Mesenchymal stem cell (in vitro differentiated cells and primary cell): ENCODE results near the gene GNG7.
"Not testable (repeated sequence)": the region's sequence is repeated elsewhere in the genome, so short reads cannot be mapped to it uniquely, and the experiment has no call there.

ENCODE experiments used
- DNase-seq: peaks from one replicate; pipeline ENCODE4 v3.0.0-alpha.2; 2013
- H2AFZ ChIP-seq: one replicate; pipeline ENCODE4 v1.6.1; 2013; ENCODE audit warnings: low read depth, mild to moderate bottlenecking, control low read depth, inconsistent platforms, low read length, moderate library complexity
- H2AK5ac ChIP-seq: 2 replicates; pipeline ENCODE4 v1.6.1; 2013; ENCODE audit warnings: low read length, moderate library complexity, mild to moderate bottlenecking, inconsistent platforms; ENCODE audit not compliant: severe bottlenecking
- H2BK120ac ChIP-seq: one replicate; pipeline ENCODE4 v1.6.1; 2013; ENCODE audit warnings: low read depth, mild to moderate bottlenecking, inconsistent platforms, low read length, moderate library complexity
- H2BK12ac ChIP-seq, 2 experiments: one replicate each; pipeline ENCODE4 v1.6.1; 2013; ENCODE audit warnings: inconsistent platforms in 2 of 2, low read length in 2 of 2, mild to moderate bottlenecking in 2 of 2, moderate library complexity in 2 of 2, control low read depth in 1 of 2
- H2BK15ac ChIP-seq: one replicate; pipeline ENCODE4 v1.6.1; 2013; ENCODE audit warnings: mild to moderate bottlenecking, low read depth, inconsistent platforms; ENCODE audit not compliant: poor library complexity, severe bottlenecking
- H2BK5ac ChIP-seq: 2 replicates; pipeline ENCODE4 v1.6.1; 2013; ENCODE audit warnings: low read depth, mild to moderate bottlenecking, low read length, control low read depth, inconsistent platforms; ENCODE audit not compliant: poor library complexity, severe bottlenecking
- H3K14ac ChIP-seq, 2 experiments: one replicate each; pipeline ENCODE4 v1.6.1; 2013; ENCODE audit warnings: inconsistent platforms in 2 of 2, low read length in 2 of 2, control low read depth in 1 of 2, mild to moderate bottlenecking in 1 of 2, moderate library complexity in 1 of 2
- H3K18ac ChIP-seq, 2 experiments: one replicate each; pipeline ENCODE4 v1.6.1; 2013; ENCODE audit warnings: inconsistent platforms in 2 of 2, low read length in 2 of 2, control low read depth in 1 of 2, low read depth in 1 of 2, mild to moderate bottlenecking in 1 of 2
- H3K23ac ChIP-seq, 2 experiments: one replicate each; pipeline ENCODE4 v1.6.1; 2013; ENCODE audit warnings: inconsistent platforms in 2 of 2, low read length in 2 of 2, mild to moderate bottlenecking in 2 of 2, moderate library complexity in 2 of 2, control low read depth in 1 of 2
- H3K27ac ChIP-seq: 2 replicates; pipeline ENCODE4 v1.5.1; 2013; ENCODE audit warnings: mild to moderate bottlenecking, moderate library complexity, low read length, control low read depth, inconsistent platforms; ENCODE audit not compliant: poor library complexity, severe bottlenecking
- H3K27me3 ChIP-seq, 2 experiments: 2 replicates each; pipeline versions ENCODE4 v1.6.1 to v1.7.0; 2013; ENCODE audit warnings: low read length in 2 of 2, mild to moderate bottlenecking in 2 of 2, moderate library complexity in 2 of 2, control low read depth in 1 of 2, inconsistent platforms in 1 of 2; ENCODE audit not compliant: control insufficient read depth in 1 of 2, insufficient read depth in 1 of 2
- H3K36me3 ChIP-seq, 2 experiments: 2 replicates each; pipeline versions ENCODE4 v1.6.1 to v1.7.0; 2013; ENCODE audit warnings: low read length in 2 of 2, control low read depth in 1 of 2, inconsistent platforms in 1 of 2, low read depth in 1 of 2, mild to moderate bottlenecking in 1 of 2; ENCODE audit not compliant: insufficient read depth in 2 of 2, control insufficient read depth in 1 of 2
- H3K4ac ChIP-seq, 2 experiments: one replicate each; pipeline ENCODE4 v1.6.1; 2013; ENCODE audit warnings: inconsistent platforms in 2 of 2, low read length in 2 of 2, mild to moderate bottlenecking in 2 of 2, moderate library complexity in 2 of 2, control low read depth in 1 of 2, low read depth in 1 of 2
- H3K4me1 ChIP-seq: 2 replicates; pipeline ENCODE4 v1.6.1; 2013; ENCODE audit warnings: low read depth, low read length, control low read depth; ENCODE audit not compliant: control insufficient read depth, insufficient read depth
- H3K4me2 ChIP-seq: 2 replicates; pipeline ENCODE4 v1.6.1; 2013; ENCODE audit warnings: low read length, mild to moderate bottlenecking, inconsistent platforms; ENCODE audit not compliant: poor library complexity, severe bottlenecking
- H3K4me3 ChIP-seq, 2 experiments: 2 replicates each; pipeline versions ENCODE4 v1.5.1 to v1.7.0; 2013; ENCODE audit warnings: low read length in 2 of 2, mild to moderate bottlenecking in 2 of 2, control low read depth in 1 of 2, low read depth in 1 of 2; ENCODE audit not compliant: insufficient read depth in 1 of 2
- H3K79me1 ChIP-seq: replicated peaks from 2 replicates; pipeline ENCODE4 v1.6.1; 2013; ENCODE audit warnings: mild to moderate bottlenecking, control low read depth, low read length, inconsistent platforms; ENCODE audit not compliant: poor library complexity, severe bottlenecking
- H3K9ac ChIP-seq: 2 replicates; pipeline ENCODE4 v1.7.0; 2013; ENCODE audit warnings: mild to moderate bottlenecking, low read length, moderate library complexity
- H3K9me3 ChIP-seq: 2 replicates; pipeline ENCODE4 v1.7.0; 2013; ENCODE audit warnings: mild to moderate bottlenecking, low read length; ENCODE audit not compliant: control insufficient read depth
- H4K8ac ChIP-seq: one replicate; pipeline ENCODE4 v1.6.1; 2013; ENCODE audit warnings: inconsistent platforms, mild to moderate bottlenecking, low read length, moderate library complexity
- H4K91ac ChIP-seq: one replicate; pipeline ENCODE4 v1.6.1; 2013; ENCODE audit warnings: mild to moderate bottlenecking, low read length, inconsistent platforms
- WGBS: methylation state at CpG from one replicate; pipeline ENCODE4 v1.1.7; 2013; ENCODE audit warnings: mixed read lengths; 5-methylcytosine and 5-hydroxymethylcytosine counted together

GNG7 gene

DNA sequence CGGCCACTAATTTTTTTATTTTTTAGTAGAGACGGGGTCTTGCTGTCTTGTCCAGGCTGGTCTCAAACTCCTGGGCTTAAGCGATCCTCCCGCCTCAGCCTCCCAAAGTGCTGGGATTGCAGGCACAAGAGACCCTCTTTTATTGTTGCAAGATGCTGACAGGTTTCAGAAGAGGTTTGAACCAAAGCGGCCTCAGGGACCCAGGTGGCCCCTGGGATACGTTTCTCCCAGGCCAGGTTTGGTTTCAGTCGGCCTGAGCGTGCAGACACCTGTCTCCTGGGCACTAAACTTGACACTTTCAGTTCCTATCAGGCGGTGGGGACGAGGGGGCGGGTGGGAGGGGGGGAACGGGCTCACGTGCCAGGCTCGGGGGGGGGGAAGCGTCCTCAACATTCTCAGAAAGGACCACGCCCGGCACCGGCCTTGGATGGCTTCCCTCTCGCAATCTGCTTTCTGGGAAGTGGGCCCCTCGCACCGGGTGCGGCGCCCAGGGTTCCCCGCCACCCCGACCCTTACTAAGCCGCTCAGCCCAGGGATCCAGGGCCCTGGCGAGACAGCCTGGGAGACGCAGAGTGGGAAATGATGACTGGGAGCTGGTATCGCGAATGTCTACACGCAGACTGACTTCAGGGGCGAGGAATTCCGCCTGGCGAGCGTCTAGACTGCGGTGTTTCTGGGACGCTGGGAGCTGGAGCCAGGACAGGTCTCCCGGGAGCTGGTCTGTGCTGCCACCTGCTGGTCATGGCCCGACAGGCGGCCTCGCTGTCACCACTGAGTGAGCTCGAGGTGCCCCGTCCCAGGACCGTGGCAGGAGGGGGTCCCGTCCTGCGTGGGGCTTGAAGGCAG is 91.6 kb downstream of the GNG7 start:
- Histone ChIP-seq H3K36me3 (no peaks in the 10 kb centered on the region), H3K27ac (peak overlapping the region; percentile 54), H3K9ac (peak overlapping the region; percentile 60), H3K14ac (no peak overlapping the region), H3K27me3 (peaks cover 5 to 41% of the 10 kb centered on the region in 2 experiments), H2AK5ac (no peak overlapping the region), H4K8ac (peak overlapping the region; percentile 62), H2BK120ac (peak overlapping the region; percentile 34), H3K4me1 (peaks cover 13% of the 10 kb centered on the region), H2BK12ac (peak overlapping the region in 1 of 2 experiments; percentile 92), H2BK15ac (no peak overlapping the region), H3K4me3 (peak overlapping the region in 1 of 2 experiments; percentile 71), H4K91ac (peak overlapping the region; percentile 47), H2BK5ac (peak overlapping the region; percentile 79), H3K23ac (no peak overlapping the region), H3K18ac (peak overlapping the region; percentile 48 to 85), H3K4ac (no peak overlapping the region), H2AFZ (no peak overlapping the region), H3K9me3 (peaks cover 5% of the 10 kb centered on the region), H3K79me1 (no peaks in the 10 kb centered on the region), H3K4me2 (peak overlapping the region; percentile 93)
- peak; percentile 98 for DNase-seq
- 15% methylated on average over 38 of the region's 46 CpGs for WGBS

DNA sequence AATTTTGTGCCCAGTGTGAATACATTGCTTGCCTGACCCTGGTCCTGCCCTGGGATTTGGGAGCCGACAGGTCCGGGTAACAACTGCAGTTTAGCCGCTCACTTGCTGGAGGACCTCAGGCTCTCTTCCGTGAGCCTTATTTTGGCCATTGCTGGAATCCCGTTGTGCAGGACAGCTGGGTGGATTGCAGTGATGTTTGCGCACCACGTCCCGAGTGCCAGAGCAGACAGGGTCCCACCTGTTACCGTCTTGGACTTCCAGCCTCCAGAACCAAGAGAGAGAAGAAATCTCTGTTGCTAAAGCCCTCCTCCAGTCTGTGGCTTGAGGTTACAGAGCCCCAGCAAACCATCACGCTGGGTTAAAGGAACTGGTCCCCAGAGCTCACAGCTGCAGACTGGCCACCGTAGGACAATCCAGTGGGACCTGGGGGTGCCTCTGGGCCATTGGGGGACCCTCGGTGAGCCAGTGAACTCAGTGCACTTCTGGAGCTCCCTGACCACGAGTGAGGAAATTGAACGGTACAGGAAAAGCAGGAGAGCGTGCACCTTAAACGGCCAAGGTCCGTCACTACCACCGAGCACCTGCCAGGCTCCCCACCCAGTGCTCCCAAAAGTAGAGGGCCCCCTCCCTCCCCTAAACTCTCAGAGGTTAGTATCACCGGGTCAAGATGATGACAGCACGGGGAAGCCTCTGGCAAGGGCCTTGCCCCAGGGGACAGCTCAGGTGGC is 92.9 kb downstream of the GNG7 start:
- H3K4ac ChIP-seq: no peak overlapping the region
- H3K4me3 ChIP-seq: no peak overlapping the region
- no peak overlapping the region for H3K23ac ChIP-seq
- no peak overlapping the region for H3K18ac ChIP-seq
- H2AK5ac ChIP-seq: no peak overlapping the region
- H3K14ac ChIP-seq: no peak overlapping the region
- H3K79me1 ChIP-seq: no peaks in the 10 kb centered on the region
- H4K8ac ChIP-seq: peak overlapping the region; percentile 37
- WGBS: 86% methylated on average over 20 of the region's 20 CpGs
- no peak overlapping the region for H4K91ac ChIP-seq
- H3K9ac ChIP-seq: no peak overlapping the region
- H2BK120ac ChIP-seq: peak overlapping the region; percentile 34
- DNase-seq: no peak
- H3K4me1 ChIP-seq: peaks cover 13% of the 10 kb centered on the region
- peaks cover 2% of the 10 kb centered on the region for H3K9me3 ChIP-seq
- no peak overlapping the region for H3K27ac ChIP-seq
- no peaks in the 10 kb centered on the region for H3K36me3 ChIP-seq
- H2BK5ac ChIP-seq: no peak overlapping the region
- no peak overlapping the region for H3K4me2 ChIP-seq
- H2BK15ac ChIP-seq: no peak overlapping the region
- H3K27me3 ChIP-seq: peaks cover 5 to 37% of the 10 kb centered on the region in 2 experiments
- no peak overlapping the region for H2AFZ ChIP-seq
- no peak overlapping the region for H2BK12ac ChIP-seq

DNA sequence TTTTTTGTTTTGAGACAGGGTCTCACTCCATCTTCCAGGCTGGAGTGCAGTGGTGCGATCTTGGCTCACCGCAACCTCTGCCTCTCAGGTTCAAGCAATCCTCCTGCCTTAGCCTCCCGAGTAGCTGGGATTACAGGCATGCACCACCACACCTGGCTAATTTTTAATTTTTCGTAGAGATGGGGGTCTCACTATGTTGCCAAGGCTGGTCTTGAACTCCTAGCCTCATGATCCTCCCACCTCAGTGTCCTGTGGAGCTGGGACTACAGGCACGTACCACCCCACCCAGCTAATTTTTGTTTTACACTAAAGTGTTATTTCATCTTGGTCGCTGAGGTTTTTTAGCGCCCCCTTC is 93.5 kb downstream of the GNG7 start:
- H3K9ac ChIP-seq, H2AK5ac ChIP-seq, H4K8ac ChIP-seq, H4K91ac ChIP-seq, H3K4me3 ChIP-seq, H2BK12ac ChIP-seq, H3K18ac ChIP-seq, H3K14ac ChIP-seq, H3K36me3 ChIP-seq, H3K23ac ChIP-seq, H3K9me3 ChIP-seq, H3K27ac ChIP-seq, H2BK15ac ChIP-seq, DNase-seq, H2AFZ ChIP-seq, H2BK120ac ChIP-seq, H3K4ac ChIP-seq, H2BK5ac ChIP-seq, H3K79me1 ChIP-seq, H3K4me2 ChIP-seq: not testable (repeated sequence)
- Histone ChIP-seq H3K27me3 (peaks cover 5 to 32% of the 10 kb centered on the region in 2 experiments), H3K4me1 (peaks cover 12% of the 10 kb centered on the region)
- 79% methylated on average over 7 of the region's 7 CpGs for WGBS

DNA sequence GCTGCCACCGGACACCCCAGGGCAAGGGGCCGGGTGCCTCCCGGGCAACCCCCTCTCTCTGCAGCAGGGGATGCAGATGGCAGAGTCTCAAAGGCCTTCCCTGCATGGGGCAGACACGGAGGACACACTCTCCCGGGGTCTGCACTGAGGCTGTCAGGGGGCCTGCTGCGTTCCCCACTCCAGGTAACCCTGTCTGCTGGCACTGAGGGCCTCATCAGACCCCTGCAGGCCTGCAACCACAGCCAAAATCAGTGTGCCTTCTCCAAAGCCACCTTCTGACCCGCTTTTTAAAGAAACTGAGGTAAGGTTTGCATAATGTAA is 93.9 kb downstream of the GNG7 start:
- Histone ChIP-seq H3K4me3 (no peak overlapping the region), H2AK5ac (no peak overlapping the region), H3K23ac (no peak overlapping the region), H3K4me1 (peaks cover 8% of the 10 kb centered on the region), H2BK5ac (no peak overlapping the region), H3K14ac (no peak overlapping the region), H3K27ac (no peak overlapping the region), H3K4ac (no peak overlapping the region), H3K18ac (no peak overlapping the region), H3K9me3 (no peaks in the 10 kb centered on the region), H2BK12ac (no peak overlapping the region), H3K27me3 (peaks cover 5 to 28% of the 10 kb centered on the region in 2 experiments), H3K4me2 (no peak overlapping the region), H3K36me3 (no peaks in the 10 kb centered on the region), H4K91ac (no peak overlapping the region), H2BK120ac (no peak overlapping the region), H2BK15ac (no peak overlapping the region), H3K9ac (no peak overlapping the region), H2AFZ (no peak overlapping the region), H4K8ac (no peak overlapping the region), H3K79me1 (no peaks in the 10 kb centered on the region)
- no peak for DNase-seq
- 90% methylated on average over 5 of the region's 7 CpGs for WGBS
